WTC11 (cell line): ENCODE measurements around the gene DNAH1.

Source experiments
- ATF1 ChIP-seq: sonication (generic); formaldehyde crosslinking; IDR thresholded peaks from 2 replicates; pipeline ENCODE4 v1.8.1; 2023; ENCODE audit warnings: mild to moderate bottlenecking, moderate library complexity, missing genetic modification reagents
- CREB1 ChIP-seq: sonication (generic); formaldehyde crosslinking; IDR thresholded peaks from 2 replicates; pipeline ENCODE4 v1.8.0; 2023; ENCODE audit warnings: mild to moderate bottlenecking, missing genetic modification reagents
- ESRRA ChIP-seq: sonication (generic); formaldehyde crosslinking; IDR thresholded peaks from 2 replicates; pipeline ENCODE4 v1.8.1; 2022; ENCODE audit warnings: mild to moderate bottlenecking, missing genetic modification reagents, borderline replicate concordance
- JUN ChIP-seq: sonication (generic); formaldehyde crosslinking; IDR thresholded peaks from 2 replicates; pipeline ENCODE4 v1.8.0; 2023; ENCODE audit warnings: mild to moderate bottlenecking, missing genetic modification reagents
- NFYB ChIP-seq: sonication (generic); formaldehyde crosslinking; conservative IDR thresholded peaks from 2 replicates; pipeline ENCODE4 v1.8.0; 2022; ENCODE audit warnings: low read depth, missing genetic modification reagents
- ZNF121 ChIP-seq: sonication (generic); formaldehyde crosslinking; IDR thresholded peaks from 2 replicates; pipeline ENCODE4 v1.8.0; 2023; ENCODE audit warnings: missing genetic modification reagents
- ZNF263 ChIP-seq: sonication (generic); formaldehyde crosslinking; IDR thresholded peaks from 2 replicates; pipeline ENCODE4 v1.8.1; 2022; ENCODE audit warnings: low read depth, mild to moderate bottlenecking, moderate library complexity, missing genetic modification reagents
- ZNF416 ChIP-seq: fragments of 250-450 bp; sonication (Bioruptor Pico); IDR thresholded peaks from 2 replicates; pipeline ENCODE4 v1.9.0; 2021; ENCODE audit warnings: mild to moderate bottlenecking, inconsistent platforms
- TF ChIP-seq, protein P1 (sequence below): fragments of 200-600 bp; IDR thresholded peaks from 2 replicates; pipeline ENCODE4 v1.8.0; 2022; ENCODE audit warnings: antibody characterized with exemption
- TF ChIP-seq, protein P2 (sequence below): sonication (generic); formaldehyde crosslinking; conservative IDR thresholded peaks from 2 replicates; pipeline ENCODE4 v1.8.1; 2022; ENCODE audit warnings: mild to moderate bottlenecking, missing genetic modification reagents
- TF ChIP-seq, protein P3 (sequence below): sonication (generic); formaldehyde crosslinking; IDR thresholded peaks from 2 replicates; pipeline ENCODE4 v1.8.0; 2022; ENCODE audit warnings: mild to moderate bottlenecking, missing genetic modification reagents
- TF ChIP-seq, protein P4 (sequence below): sonication (generic); formaldehyde crosslinking; IDR thresholded peaks from 2 replicates; pipeline ENCODE4 v1.8.1; 2023; ENCODE audit warnings: mild to moderate bottlenecking, missing genetic modification reagents, borderline replicate concordance
- TF ChIP-seq, protein P5 (sequence below): sonication (generic); formaldehyde crosslinking; IDR thresholded peaks from 2 replicates; pipeline ENCODE4 v1.8.1; 2022; ENCODE audit warnings: low read depth, missing genetic modification reagents, borderline replicate concordance

DNA sequence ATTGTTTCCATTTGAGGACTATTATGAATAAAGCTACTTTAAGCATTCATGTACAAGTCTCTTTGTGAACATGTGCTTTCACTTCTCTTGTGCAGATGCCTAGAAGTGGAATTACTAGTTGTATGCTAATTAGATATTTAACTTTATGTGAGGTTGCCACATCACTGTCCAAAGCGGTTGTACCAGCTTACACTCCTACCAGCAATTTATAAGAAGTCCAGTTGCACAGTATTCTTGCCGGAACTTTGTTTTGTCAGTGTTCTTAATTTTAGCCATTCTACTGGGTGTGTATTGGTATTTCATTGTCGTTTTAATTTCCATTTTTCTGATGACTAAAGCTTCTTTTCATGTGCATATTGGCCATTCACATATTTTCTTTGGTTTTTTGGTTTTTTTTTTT, 99.7 kb downstream of the DNAH1 start:
- TF ChIP-seq, protein P1, sequence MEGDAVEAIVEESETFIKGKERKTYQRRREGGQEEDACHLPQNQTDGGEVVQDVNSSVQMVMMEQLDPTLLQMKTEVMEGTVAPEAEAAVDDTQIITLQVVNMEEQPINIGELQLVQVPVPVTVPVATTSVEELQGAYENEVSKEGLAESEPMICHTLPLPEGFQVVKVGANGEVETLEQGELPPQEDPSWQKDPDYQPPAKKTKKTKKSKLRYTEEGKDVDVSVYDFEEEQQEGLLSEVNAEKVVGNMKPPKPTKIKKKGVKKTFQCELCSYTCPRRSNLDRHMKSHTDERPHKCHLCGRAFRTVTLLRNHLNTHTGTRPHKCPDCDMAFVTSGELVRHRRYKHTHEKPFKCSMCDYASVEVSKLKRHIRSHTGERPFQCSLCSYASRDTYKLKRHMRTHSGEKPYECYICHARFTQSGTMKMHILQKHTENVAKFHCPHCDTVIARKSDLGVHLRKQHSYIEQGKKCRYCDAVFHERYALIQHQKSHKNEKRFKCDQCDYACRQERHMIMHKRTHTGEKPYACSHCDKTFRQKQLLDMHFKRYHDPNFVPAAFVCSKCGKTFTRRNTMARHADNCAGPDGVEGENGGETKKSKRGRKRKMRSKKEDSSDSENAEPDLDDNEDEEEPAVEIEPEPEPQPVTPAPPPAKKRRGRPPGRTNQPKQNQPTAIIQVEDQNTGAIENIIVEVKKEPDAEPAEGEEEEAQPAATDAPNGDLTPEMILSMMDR = no peak
- TF ChIP-seq ZNF416 (CRISPR knock-in tag) = no peak
- TF ChIP-seq ZNF121 (CRISPR knock-in tag) = no peak
- TF ChIP-seq NFYB (CRISPR knock-in tag) = no peak
- TF ChIP-seq, protein P2, sequence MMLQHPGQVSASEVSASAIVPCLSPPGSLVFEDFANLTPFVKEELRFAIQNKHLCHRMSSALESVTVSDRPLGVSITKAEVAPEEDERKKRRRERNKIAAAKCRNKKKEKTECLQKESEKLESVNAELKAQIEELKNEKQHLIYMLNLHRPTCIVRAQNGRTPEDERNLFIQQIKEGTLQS (CRISPR knock-in tag) = no peak
- TF ChIP-seq ZNF263 (CRISPR knock-in tag) = no peak
- no peak for TF ChIP-seq ATF1 (CRISPR knock-in tag)
- TF ChIP-seq, protein P3, sequence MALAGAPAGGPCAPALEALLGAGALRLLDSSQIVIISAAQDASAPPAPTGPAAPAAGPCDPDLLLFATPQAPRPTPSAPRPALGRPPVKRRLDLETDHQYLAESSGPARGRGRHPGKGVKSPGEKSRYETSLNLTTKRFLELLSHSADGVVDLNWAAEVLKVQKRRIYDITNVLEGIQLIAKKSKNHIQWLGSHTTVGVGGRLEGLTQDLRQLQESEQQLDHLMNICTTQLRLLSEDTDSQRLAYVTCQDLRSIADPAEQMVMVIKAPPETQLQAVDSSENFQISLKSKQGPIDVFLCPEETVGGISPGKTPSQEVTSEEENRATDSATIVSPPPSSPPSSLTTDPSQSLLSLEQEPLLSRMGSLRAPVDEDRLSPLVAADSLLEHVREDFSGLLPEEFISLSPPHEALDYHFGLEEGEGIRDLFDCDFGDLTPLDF (CRISPR knock-in tag) = no peak
- TF ChIP-seq CREB1 = no peak
- TF ChIP-seq JUN (CRISPR knock-in tag) = no peak
- TF ChIP-seq ESRRA (CRISPR knock-in tag) = no peak
- TF ChIP-seq, protein P4, sequence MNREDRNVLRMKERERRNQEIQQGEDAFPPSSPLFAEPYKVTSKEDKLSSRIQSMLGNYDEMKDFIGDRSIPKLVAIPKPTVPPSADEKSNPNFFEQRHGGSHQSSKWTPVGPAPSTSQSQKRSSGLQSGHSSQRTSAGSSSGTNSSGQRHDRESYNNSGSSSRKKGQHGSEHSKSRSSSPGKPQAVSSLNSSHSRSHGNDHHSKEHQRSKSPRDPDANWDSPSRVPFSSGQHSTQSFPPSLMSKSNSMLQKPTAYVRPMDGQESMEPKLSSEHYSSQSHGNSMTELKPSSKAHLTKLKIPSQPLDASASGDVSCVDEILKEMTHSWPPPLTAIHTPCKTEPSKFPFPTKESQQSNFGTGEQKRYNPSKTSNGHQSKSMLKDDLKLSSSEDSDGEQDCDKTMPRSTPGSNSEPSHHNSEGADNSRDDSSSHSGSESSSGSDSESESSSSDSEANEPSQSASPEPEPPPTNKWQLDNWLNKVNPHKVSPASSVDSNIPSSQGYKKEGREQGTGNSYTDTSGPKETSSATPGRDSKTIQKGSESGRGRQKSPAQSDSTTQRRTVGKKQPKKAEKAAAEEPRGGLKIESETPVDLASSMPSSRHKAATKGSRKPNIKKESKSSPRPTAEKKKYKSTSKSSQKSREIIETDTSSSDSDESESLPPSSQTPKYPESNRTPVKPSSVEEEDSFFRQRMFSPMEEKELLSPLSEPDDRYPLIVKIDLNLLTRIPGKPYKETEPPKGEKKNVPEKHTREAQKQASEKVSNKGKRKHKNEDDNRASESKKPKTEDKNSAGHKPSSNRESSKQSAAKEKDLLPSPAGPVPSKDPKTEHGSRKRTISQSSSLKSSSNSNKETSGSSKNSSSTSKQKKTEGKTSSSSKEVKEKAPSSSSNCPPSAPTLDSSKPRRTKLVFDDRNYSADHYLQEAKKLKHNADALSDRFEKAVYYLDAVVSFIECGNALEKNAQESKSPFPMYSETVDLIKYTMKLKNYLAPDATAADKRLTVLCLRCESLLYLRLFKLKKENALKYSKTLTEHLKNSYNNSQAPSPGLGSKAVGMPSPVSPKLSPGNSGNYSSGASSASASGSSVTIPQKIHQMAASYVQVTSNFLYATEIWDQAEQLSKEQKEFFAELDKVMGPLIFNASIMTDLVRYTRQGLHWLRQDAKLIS (CRISPR knock-in tag) = no peak
- TF ChIP-seq, protein P5, sequence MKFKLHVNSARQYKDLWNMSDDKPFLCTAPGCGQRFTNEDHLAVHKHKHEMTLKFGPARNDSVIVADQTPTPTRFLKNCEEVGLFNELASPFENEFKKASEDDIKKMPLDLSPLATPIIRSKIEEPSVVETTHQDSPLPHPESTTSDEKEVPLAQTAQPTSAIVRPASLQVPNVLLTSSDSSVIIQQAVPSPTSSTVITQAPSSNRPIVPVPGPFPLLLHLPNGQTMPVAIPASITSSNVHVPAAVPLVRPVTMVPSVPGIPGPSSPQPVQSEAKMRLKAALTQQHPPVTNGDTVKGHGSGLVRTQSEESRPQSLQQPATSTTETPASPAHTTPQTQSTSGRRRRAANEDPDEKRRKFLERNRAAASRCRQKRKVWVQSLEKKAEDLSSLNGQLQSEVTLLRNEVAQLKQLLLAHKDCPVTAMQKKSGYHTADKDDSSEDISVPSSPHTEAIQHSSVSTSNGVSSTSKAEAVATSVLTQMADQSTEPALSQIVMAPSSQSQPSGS (CRISPR knock-in tag) = no peak
